ENCODE data around the gene EAPP. TPM values are rescaled to one million over a fixed set of nuclear protein-coding genes. Genes with fewer than 3 reads are reported as not detected.

The EAPP gene, protein sequence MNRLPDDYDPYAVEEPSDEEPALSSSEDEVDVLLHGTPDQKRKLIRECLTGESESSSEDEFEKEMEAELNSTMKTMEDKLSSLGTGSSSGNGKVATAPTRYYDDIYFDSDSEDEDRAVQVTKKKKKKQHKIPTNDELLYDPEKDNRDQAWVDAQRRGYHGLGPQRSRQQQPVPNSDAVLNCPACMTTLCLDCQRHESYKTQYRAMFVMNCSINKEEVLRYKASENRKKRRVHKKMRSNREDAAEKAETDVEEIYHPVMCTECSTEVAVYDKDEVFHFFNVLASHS
- total RNA-seq: 10 to 100 TPM; 55.2 to 63.3 (median 60.2) TPM

DNA sequence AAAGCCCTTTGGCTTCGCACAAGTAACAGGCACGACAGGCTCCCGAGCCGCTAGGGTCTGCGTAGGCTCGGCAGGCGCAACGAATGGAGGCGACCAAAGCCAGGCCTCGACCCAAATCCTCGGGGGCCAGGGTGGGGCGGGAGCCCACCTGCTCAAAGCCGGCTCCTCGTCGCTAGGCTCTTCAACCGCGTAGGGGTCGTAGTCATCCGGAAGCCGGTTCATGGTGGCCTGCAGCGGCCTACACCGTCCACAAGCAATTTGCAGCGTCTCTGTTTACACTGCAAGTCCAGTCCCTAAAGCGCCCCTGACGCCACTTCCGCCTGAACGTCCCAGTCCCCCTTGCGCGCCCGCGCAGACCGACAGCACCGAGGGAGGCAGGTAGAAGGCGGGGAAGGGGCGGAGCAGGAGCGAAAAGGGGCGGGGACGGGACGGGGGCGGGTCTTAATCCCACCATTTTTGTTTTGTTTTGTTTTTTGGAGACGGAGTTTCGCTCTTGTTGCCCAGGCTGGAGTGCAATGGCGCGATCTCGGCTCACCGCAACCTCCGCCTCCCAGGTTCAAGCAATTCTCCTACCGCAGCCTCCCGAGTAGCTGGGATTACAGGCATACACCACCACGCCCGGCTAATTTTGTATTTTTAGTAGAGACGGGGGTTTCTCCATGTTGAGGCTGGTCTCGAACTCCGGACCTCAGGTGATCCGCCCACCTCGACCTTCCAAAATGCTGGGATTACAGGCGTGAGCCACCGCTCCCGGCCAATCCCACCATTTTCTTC, at the start of gene EAPP:
Gene EAPP (minus strand): TSS at position 295 of the 774 bp plus-strand sequence. CDS start 73 bp downstream, at position 222.
- 2 to 3% methylated on average over 56 to 58 of the region's 59 CpGs for WGBS, 2 donors
- DNase-seq (ENCODE audit: low spot score in 2 of 2): peak; percentile 97 to 99
- H3K4me3 ChIP-seq (ENCODE audit: low read depth, poor library complexity, severe bottlenecking): peak within 1 kb of the TSS; percentile 99
- intact Hi-C loops (cut with DNase I; ENCODE audit: low total_unique reads): no loop called here
- TF ChIP-seq, protein P1, sequence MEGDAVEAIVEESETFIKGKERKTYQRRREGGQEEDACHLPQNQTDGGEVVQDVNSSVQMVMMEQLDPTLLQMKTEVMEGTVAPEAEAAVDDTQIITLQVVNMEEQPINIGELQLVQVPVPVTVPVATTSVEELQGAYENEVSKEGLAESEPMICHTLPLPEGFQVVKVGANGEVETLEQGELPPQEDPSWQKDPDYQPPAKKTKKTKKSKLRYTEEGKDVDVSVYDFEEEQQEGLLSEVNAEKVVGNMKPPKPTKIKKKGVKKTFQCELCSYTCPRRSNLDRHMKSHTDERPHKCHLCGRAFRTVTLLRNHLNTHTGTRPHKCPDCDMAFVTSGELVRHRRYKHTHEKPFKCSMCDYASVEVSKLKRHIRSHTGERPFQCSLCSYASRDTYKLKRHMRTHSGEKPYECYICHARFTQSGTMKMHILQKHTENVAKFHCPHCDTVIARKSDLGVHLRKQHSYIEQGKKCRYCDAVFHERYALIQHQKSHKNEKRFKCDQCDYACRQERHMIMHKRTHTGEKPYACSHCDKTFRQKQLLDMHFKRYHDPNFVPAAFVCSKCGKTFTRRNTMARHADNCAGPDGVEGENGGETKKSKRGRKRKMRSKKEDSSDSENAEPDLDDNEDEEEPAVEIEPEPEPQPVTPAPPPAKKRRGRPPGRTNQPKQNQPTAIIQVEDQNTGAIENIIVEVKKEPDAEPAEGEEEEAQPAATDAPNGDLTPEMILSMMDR (IDR thresholded peaks at IDR 0.05): peak in 1 of 3 donors; percentile 47
- peak in 1 of 2 donors; percentile 79 for TF ChIP-seq POLR2A (IDR thresholded peaks at IDR 0.05)

DNA sequence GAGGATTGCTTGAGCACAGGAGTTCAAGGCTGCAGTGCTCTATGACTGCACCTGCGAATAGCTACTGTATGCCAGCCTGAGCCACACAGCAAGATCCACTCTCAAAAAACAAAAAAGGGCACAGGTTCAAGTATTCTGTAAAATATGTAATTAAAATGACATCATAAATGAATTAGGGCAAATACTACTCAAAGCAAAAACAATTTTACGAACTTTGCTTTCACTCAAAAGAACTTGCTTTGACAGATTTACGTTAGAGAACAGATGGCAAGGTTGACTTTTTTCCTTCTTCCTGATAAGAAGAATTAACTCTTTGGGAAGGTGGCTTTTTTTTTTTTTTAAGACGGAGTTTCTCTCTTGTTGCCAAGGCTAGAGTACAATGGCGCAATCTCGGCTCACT, 44.0 kb upstream of the EAPP start:
- no peak overlapping the region for H3K4me3 ChIP-seq (ENCODE audit: low read depth, poor library complexity, severe bottlenecking)
- WGBS, 2 donors: 92% methylated on average over 6 of the region's 6 CpGs
- intact Hi-C loops (cut with DNase I; ENCODE audit: low total_unique reads): no loop called here
- no peak for DNase-seq (ENCODE audit: low spot score in 2 of 2)
- TF ChIP-seq, protein P1 (IDR thresholded peaks at IDR 0.05): no peak
- no peak for TF ChIP-seq POLR2A (IDR thresholded peaks at IDR 0.05)

DNA sequence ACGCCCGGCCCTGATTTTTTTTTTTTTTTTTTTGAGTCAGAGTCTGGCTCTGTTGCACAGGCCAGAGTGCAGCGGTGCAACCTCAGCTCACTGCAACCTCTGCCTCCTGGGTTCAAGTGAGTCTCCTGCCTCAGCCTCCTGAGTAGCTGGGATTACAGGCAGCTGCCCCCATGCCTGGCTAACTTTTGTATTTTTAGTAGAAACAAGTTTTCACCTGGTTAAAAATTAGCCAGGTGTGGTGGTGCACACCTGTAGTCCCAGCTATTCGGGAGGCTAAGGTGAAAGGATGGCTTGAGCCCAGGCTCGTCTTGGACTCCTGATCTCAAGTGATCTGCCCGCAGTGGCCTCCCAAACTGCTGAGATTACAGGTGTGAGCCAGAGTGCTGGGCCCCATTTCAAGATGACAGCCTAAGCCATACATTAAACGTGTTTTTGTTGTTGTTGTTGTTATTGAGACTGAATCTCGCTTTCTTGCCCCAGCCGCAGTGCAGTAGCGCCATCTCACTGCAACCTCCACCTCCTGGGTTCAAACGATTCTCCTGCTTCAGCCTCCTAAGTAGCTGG, 42.7 kb upstream of the EAPP start:
- 97% methylated on average over 11 of the region's 11 CpGs for WGBS, 2 donors
- no peak for TF ChIP-seq POLR2A (IDR thresholded peaks at IDR 0.05)
- TF ChIP-seq, protein P1 (IDR thresholded peaks at IDR 0.05): no peak
- H3K4me3 ChIP-seq (ENCODE audit: low read depth, poor library complexity, severe bottlenecking): no peak overlapping the region
- intact Hi-C loops (cut with DNase I; ENCODE audit: low total_unique reads): no loop called here
- peak in 1 of 2 donors; percentile 59 for DNase-seq (ENCODE audit: low spot score in 2 of 2)

DNA sequence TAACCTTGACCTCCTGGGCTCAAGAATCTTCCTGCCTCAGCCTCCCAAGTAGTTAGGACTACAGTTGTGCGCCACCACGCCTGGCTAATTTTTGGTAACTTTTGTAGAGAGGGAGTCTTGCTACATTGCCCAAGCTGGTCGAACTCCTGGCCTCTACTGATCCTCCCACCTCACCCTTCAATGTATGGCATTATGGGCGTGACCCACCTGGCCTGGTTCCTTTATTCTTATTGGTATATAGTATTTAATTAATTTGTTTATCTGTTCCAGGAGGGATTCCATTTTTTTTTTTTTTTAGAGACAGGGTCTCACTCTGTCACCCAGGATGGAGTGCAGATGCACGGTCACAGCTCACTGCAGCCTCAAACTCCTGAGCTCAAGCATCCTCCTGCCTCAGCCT, 40.9 kb upstream of the EAPP start:
- intact Hi-C loops (cut with DNase I; ENCODE audit: low total_unique reads): no loop called here
- WGBS, 2 donors: 96 to 99% methylated on average over 5 of the region's 5 CpGs
- no peak overlapping the region for H3K4me3 ChIP-seq (ENCODE audit: low read depth, poor library complexity, severe bottlenecking)
- peak in 1 of 2 donors; percentile 56 for DNase-seq (ENCODE audit: low spot score in 2 of 2)
- TF ChIP-seq POLR2A (IDR thresholded peaks at IDR 0.05): no peak
- TF ChIP-seq, protein P1 (IDR thresholded peaks at IDR 0.05): no peak

DNA sequence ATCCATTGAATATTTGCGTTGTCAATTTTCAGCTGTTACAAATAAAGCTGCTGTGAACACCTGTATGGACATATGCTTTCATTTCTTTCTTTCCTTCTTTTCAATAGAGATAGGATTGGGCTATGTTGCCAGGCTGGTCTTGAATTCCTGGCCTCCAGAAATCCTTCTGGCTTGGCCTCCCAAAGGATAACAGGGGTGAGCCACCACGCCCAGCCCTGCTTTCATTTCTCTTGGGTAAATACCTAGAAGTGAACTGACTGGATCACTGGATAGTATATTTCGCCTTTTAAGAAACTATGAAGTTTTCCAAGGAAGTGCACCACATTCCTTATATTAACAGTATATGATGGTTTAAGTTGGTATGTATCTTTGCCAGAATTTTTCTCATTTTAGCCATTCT, 32.3 kb upstream of the EAPP start:
- intact Hi-C loops (cut with DNase I; ENCODE audit: low total_unique reads): no loop called here
- 96 to 98% methylated on average over 3 of the region's 3 CpGs for WGBS, 2 donors
- TF ChIP-seq POLR2A (IDR thresholded peaks at IDR 0.05): no peak
- TF ChIP-seq, protein P1 (IDR thresholded peaks at IDR 0.05): no peak

More for the DNA sequence above, 32.3 kb upstream of the EAPP start:
- no peak overlapping the region for H3K4me3 ChIP-seq (ENCODE audit: low read depth, poor library complexity, severe bottlenecking)
- DNase-seq (ENCODE audit: low spot score in 2 of 2): no peak
